Subcutaneous adipose tissue (tissue), 4 donors: ENCODE measurements around the gene CLCN5. TPM values are rescaled to one million over a fixed set of nuclear protein-coding genes. Genes with fewer than 3 reads are reported as not detected.

Experiments
- total RNA-seq, 4 donors: library from RNA; depleted of rRNA; stranded (reverse); fragments of >200 nt; gene quantifications; one replicate each; pipeline ENCODE4 v1.1.0, GENCODE V29; 2016
- TF ChIP-seq, protein P1 (sequence below): fragments of 450-650 bp; IDR thresholded peaks from one replicate; pipeline ENCODE4 v1.5.1; 2016; ENCODE audit warnings: low read depth, mild to moderate bottlenecking, control low read depth, antibody characterized with exemption, moderate library complexity

Gene CLCN5
- total RNA-seq, 4 donors from 2014 or later = 5.1 to 7.5 (median 6.5) TPM

DNA sequence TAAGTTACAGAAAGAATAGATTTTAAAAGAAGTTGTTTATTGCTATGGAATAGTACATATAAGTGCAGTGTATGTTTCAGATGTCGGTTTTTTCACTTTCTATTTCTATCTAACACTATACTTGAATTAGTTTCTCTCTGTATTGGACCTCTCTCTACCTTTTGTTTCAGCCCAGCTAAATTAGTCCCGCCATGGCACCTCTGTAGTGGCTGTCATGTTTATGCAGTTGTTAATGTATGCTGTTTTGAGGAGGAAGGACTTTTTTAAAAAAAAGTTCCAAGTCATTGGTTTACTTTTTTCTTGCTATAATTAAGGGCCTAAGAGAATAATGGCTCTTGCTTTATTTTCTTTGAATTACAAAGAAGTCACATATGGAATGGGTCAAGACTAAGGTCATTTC is 160.3 kb downstream of the CLCN5 start:
- TF ChIP-seq, protein P1, sequence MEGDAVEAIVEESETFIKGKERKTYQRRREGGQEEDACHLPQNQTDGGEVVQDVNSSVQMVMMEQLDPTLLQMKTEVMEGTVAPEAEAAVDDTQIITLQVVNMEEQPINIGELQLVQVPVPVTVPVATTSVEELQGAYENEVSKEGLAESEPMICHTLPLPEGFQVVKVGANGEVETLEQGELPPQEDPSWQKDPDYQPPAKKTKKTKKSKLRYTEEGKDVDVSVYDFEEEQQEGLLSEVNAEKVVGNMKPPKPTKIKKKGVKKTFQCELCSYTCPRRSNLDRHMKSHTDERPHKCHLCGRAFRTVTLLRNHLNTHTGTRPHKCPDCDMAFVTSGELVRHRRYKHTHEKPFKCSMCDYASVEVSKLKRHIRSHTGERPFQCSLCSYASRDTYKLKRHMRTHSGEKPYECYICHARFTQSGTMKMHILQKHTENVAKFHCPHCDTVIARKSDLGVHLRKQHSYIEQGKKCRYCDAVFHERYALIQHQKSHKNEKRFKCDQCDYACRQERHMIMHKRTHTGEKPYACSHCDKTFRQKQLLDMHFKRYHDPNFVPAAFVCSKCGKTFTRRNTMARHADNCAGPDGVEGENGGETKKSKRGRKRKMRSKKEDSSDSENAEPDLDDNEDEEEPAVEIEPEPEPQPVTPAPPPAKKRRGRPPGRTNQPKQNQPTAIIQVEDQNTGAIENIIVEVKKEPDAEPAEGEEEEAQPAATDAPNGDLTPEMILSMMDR = no peak

DNA sequence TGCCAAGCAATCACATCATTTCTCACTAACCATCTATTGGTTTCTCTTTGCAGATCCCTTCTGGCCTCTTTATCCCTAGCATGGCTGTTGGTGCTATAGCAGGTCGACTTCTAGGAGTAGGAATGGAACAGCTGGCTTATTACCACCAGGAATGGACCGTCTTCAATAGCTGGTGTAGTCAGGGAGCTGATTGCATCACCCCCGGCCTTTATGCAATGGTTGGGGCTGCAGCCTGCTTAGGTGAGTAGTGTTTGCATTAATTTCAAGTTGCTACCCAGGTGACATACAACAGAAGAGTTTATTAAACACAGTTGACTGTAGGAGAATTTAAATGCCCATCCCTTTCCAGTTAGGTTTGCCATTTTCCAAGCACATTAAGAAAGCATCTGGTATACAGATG is 166.2 kb downstream of the CLCN5 start:
- TF ChIP-seq, protein P1 = no peak

DNA sequence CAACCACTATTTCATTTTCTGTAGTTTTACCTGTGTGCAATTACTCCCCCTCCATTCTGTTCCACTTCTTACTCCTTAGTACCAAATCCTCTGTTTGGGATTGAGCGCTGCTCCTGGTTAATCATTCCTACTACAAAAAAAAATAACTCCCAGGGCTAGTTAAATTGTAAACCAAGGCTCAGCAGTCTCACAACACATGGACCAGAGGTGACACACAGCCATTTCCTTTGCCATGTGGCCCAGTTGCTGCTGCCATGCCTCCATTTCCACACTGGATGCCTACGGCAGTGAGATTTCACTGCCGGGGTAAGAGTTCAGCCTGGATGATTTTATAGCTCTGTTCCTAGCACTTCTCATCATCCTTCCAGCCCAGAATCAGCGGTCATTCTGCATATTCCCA is 171.2 kb downstream of the CLCN5 start:
- TF ChIP-seq, protein P1 = no peak

DNA sequence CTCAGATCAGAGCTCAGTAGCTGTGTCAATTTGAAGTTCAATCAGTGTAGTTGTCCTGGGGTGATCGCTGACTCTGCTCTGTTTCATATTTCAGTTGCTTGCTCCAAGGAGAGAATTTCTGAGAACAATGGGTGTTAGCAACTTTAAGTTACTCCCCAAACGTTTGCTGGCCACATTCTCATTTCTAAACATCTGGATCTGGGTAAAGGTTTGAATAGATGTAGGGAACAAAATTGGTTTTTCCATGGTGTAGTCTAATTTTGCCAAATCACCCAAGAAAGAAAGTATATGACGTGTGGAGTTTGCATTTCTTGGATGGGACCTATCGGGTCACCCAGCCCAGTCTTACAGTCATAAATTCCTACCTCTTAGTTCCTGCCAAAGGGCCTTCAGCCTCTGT is 174.7 kb downstream of the CLCN5 start:
- TF ChIP-seq, protein P1 = no peak

DNA sequence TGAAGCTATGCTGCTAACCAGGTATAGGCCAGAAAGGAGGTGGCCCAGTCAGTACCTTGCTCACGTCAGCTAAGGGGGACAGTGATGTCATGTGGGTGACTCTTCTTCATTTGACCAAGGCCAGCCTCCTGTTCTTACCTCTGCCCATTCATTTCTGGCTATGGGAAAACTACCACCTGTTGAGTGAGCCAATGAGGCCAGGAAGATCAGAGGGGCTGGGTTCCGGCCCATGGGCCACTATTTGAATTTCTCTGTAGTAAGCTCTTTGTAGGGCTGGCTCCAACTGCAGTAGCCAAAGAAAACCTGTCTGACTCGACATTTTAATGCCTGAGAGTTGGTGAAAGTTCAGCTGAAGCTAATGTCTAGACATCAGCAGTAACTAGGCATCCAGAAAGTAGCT is 175.8 kb downstream of the CLCN5 start:
- TF ChIP-seq, protein P1 = no peak

DNA sequence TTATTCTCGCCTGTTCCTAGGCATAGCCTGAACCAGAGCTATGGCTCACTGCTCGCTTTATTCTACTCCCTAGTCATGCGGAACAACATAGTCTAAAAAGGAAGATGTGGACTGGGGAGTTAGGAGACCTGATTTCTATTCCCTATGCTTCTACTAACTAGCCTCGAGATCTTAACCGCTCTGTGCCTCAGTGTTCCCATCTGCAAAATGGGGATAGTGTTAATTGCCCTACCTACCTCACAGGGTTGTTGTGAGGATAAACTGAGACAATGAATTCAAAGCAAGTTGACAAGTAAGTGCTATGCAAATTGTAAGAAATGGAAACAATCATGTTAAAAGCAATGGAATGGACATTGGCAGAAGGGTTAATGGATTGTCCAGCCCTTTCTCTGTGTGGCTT is 176.4 kb downstream of the CLCN5 start:
- TF ChIP-seq, protein P1 = no peak

DNA sequence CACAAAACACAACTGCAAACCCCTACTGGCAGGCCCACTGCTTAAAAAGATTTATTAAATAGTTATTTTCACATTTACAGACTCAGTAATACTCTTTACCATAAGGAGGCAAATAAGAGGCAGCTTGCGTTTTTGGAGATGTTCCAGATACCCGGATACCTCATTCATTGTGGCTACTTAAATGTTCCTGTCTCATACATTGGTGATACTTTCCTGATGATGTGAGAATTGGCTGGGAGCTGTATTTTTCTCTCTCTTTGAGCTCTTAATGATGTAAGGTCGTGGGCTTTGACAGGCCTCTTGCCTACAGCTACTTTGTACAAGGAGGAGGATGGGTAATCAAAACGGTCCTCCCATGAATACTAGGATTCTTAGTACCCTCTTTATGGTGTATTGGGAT is 176.9 kb downstream of the CLCN5 start:
- TF ChIP-seq, protein P1 = no peak

DNA sequence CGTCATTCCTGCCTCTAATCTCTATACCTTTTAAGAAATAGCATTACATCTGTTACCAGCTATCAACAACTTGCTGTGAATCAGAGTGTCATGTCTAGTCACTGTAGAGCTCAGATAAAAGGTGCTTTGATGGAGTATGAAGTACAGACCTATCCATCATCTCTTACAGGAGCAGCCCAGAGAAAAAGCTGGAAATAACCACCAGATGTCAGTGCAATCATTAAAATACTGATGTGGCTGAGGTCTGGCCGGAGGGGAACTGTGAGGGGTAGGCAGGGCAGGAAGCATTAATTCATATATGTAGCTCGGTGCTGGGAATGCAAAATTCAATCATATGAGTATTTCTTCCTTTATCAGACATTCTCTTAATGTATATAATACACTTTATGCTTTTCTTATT is 177.8 kb downstream of the CLCN5 start:
- TF ChIP-seq, protein P1 = no peak
